ENCODE data around the gene THEMIS2.

THEMIS2 gene

DNA sequence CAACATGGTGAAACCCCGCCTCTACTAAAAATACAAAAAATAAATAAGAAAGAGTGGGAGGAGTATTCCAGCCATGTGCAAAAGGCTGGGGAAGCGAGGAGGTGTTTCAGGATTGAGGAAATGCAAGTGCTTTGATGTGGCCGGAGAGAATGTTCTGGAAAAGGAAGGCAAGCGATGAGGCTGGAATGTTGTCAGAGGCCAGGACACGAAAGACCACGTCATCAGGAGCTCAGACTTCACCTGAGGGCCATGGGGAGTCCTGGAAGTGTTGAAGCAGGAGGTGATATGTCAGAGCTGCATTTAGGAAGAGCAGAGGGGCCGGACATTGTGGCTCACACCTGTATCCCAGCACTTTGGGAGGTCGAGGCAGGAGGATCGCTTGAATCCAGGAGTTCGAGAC lies 10.9 kb upstream of the THEMIS2 start:
- Histone ChIP-seq H3K4me2 (no peak overlapping the region), H2AFZ (ENCODE audit: low read depth) (no peak overlapping the region), H3K36me3 (ENCODE audit: insufficient read depth) (no peaks in the 10 kb centered on the region), H4K20me1 (ENCODE audit: insufficient read depth) (no peaks in the 10 kb centered on the region), H3K79me2 (ENCODE audit: insufficient read depth, low read depth) (no peaks in the 10 kb centered on the region), H3K27ac (no peak overlapping the region), H3K4me3 (IDR thresholded peaks at IDR 0.05; ENCODE audit: insufficient read depth, low read depth, low read length) (no peak overlapping the region), H3K27me3 (ENCODE audit: insufficient read depth, low read depth) (no peaks in the 10 kb centered on the region), H3K4me1 (ENCODE audit: low read depth, poor library complexity, severe bottlenecking) (peaks cover 13% of the 10 kb centered on the region), H3K9ac (no peak overlapping the region)
- TF ChIP-seq, protein P1, sequence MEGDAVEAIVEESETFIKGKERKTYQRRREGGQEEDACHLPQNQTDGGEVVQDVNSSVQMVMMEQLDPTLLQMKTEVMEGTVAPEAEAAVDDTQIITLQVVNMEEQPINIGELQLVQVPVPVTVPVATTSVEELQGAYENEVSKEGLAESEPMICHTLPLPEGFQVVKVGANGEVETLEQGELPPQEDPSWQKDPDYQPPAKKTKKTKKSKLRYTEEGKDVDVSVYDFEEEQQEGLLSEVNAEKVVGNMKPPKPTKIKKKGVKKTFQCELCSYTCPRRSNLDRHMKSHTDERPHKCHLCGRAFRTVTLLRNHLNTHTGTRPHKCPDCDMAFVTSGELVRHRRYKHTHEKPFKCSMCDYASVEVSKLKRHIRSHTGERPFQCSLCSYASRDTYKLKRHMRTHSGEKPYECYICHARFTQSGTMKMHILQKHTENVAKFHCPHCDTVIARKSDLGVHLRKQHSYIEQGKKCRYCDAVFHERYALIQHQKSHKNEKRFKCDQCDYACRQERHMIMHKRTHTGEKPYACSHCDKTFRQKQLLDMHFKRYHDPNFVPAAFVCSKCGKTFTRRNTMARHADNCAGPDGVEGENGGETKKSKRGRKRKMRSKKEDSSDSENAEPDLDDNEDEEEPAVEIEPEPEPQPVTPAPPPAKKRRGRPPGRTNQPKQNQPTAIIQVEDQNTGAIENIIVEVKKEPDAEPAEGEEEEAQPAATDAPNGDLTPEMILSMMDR (conservative IDR thresholded peaks at IDR 0.05; ENCODE audit: low read depth, low read length) = no peak

DNA sequence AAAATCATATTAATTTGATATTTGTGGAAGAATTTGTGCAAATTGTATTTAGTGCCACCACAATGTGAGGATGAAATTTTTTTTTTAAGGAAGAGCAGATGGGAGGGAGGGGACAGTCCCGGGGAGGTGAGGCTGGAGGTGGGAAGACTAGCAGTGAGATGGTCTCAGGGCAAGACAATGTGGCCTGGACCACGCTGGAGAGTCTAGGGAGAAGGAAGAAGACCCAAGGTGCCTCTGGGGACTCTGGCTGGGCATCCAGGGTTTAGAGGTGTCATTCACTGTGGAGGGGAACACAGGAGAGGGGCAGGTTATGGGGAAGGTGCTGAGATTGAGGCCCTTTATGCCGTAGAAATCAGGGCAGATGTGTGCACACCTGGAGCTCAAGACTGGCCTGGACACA lies 10.3 kb upstream of the THEMIS2 start:
- no peaks in the 10 kb centered on the region for H3K27me3 ChIP-seq (ENCODE audit: insufficient read depth, low read depth)
- no peaks in the 10 kb centered on the region for H3K36me3 ChIP-seq (ENCODE audit: insufficient read depth)
- H3K79me2 ChIP-seq (ENCODE audit: insufficient read depth, low read depth) = no peaks in the 10 kb centered on the region
- no peaks in the 10 kb centered on the region for H4K20me1 ChIP-seq (ENCODE audit: insufficient read depth)
- H3K4me2 ChIP-seq = no peak overlapping the region
- H3K4me1 ChIP-seq (ENCODE audit: low read depth, poor library complexity, severe bottlenecking) = peaks cover 13% of the 10 kb centered on the region
- no peak overlapping the region for H3K9ac ChIP-seq
- TF ChIP-seq, protein P1 (conservative IDR thresholded peaks at IDR 0.05; ENCODE audit: low read depth, low read length) = no peak
- no peak overlapping the region for H3K27ac ChIP-seq
- H3K4me3 ChIP-seq (IDR thresholded peaks at IDR 0.05; ENCODE audit: insufficient read depth, low read depth, low read length) = no peak overlapping the region
- no peak overlapping the region for H2AFZ ChIP-seq (ENCODE audit: low read depth)

DNA sequence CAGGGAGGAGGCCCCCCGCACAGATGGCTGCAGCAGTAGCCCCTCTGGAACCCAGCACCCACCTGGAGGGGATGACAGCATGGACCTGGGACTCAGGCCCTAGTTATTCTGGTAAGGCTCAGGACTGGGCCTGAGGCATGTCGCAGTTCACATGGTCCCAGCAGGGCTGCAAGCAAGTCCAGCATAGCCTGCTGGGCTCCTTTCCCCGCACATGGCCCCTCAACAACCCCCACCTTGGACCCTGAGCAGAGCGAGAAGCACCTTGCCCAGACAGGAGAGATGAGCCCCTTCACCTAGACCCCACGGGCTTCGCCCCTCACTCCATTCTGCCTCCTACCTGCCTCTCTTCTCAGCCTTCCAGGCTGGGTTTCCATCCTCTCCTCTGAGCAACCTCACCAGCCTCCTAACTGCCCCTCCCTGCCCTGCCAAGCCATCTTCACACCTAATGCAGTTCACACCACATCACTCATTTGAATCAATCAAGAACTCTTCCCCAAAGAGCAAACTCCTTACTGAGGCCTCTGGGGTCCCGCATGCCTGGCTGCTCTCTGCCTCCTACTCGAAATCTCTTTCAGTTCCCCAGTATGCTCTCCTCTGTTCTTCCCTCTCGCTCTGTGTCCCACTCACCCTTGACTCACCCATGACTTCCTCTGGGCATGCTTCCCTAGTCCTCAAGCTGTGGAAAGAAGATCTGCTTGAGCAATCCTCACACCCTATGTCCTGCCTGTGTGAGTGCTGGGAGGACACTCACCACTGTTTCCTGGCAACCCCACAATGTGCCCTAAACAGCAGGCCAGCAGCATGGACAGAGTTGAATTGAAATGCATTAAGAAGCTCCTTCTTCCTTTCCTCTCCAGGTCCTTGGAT lies 9.4 kb upstream of the THEMIS2 start:
- Histone ChIP-seq H3K4me2 (no peak overlapping the region), H2AFZ (ENCODE audit: low read depth) (no peak overlapping the region)
- TF ChIP-seq, protein P1 (conservative IDR thresholded peaks at IDR 0.05; ENCODE audit: low read depth, low read length) = no peak

DNA sequence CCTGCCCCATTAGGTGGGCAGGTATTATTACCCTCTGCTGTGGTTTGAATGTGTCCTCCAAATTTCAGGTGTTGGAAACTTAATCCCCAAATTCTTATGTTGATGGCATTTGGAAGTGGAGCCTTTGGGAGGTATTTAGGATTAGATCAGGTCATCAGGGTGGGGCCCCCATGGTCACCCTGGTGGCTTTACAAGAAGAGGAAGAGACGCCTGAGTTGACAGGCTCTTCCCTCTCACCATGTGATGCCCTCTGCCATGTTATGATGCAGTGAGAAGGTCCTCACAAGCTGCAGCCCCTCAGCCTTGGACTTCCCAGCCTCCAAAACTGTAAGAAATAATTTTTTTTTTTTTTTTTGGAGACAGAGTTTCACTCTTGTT lies 8.8 kb upstream of the THEMIS2 start:
- Histone ChIP-seq H3K36me3 (ENCODE audit: insufficient read depth) (no peaks in the 10 kb centered on the region), H3K4me2 (no peak overlapping the region), H3K27ac (no peak overlapping the region), H3K79me2 (ENCODE audit: insufficient read depth, low read depth) (no peaks in the 10 kb centered on the region), H4K20me1 (ENCODE audit: insufficient read depth) (no peaks in the 10 kb centered on the region), H2AFZ (ENCODE audit: low read depth) (no peak overlapping the region), H3K4me3 (IDR thresholded peaks at IDR 0.05; ENCODE audit: insufficient read depth, low read depth, low read length) (no peak overlapping the region), H3K9ac (no peak overlapping the region), H3K4me1 (ENCODE audit: low read depth, poor library complexity, severe bottlenecking) (peaks cover 9% of the 10 kb centered on the region), H3K27me3 (ENCODE audit: insufficient read depth, low read depth) (no peaks in the 10 kb centered on the region)
- TF ChIP-seq, protein P1 (conservative IDR thresholded peaks at IDR 0.05; ENCODE audit: low read depth, low read length) = no peak

More for the DNA sequence above, 9.4 kb upstream of the THEMIS2 start:
- H3K9ac ChIP-seq = no peak overlapping the region
- no peaks in the 10 kb centered on the region for H3K79me2 ChIP-seq (ENCODE audit: insufficient read depth, low read depth)
- H3K36me3 ChIP-seq (ENCODE audit: insufficient read depth) = no peaks in the 10 kb centered on the region
- no peaks in the 10 kb centered on the region for H3K27me3 ChIP-seq (ENCODE audit: insufficient read depth, low read depth)
- no peak overlapping the region for H3K4me3 ChIP-seq (IDR thresholded peaks at IDR 0.05; ENCODE audit: insufficient read depth, low read depth, low read length)
- peaks cover 13% of the 10 kb centered on the region for H3K4me1 ChIP-seq (ENCODE audit: low read depth, poor library complexity, severe bottlenecking)
- no peaks in the 10 kb centered on the region for H4K20me1 ChIP-seq (ENCODE audit: insufficient read depth)
- H3K27ac ChIP-seq = no peak overlapping the region

Measured in KMS-11 (cell line).